Stimulated activated CD8-positive, alpha-beta memory T cell treated with anti-CD3 and anti-CD28 coated beads, Interleukin-7, amount 100 ng/mL, for 24 hours (primary cell): ENCODE measurements around the gene PRKCD.

ENCODE experiments used
- DNase-seq: peaks from one replicate; pipeline ENCODE4 v3.0.0-alpha.2; 2020; ENCODE audit warnings: low read depth

Gene PRKCD

DNA sequence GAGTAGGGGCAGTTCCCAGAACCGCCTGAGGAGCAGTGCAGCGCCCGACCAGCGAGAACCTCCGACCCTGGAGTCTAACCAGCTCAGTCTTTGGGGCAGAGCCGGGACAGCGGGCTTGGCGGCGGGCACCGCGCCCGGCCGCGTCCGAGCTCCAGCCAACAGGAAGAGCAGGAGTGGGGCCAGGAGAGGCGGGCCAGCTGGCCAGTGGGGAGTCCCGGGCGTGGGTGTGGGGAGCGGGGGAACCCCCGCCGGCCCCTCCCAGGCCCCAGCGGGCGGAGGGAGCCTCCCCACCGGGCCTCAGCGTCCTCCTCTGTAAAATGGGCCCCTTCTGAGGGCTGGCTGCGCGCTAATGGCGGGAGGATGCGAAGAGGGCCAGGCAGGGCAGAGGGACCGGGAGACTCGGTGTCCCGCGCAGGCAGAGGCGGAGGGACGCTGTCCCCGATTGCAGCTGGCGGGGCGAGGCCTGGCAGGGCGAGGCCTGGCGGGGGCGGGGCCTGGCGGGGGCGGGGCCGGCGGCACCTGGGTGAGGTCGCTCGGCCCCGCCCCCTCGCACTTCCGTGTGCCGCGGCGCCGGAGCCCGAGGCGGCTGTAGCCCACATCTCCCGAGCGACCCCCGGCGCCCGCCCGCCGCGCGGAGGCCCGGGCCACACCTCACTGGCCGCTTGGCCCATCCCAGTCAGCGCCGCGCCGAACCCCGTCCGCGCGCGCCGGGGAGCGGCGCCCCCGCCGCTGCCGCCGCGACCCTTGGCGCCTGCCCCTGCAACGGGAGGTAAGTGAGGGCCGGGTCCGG is at the start of gene PRKCD:
TSS of gene PRKCD (plus strand) at position 550 of the 790 bp plus-strand sequence. CDS start 17,214 bp downstream, outside the sequence.
- peak; percentile 43 for DNase-seq

DNA sequence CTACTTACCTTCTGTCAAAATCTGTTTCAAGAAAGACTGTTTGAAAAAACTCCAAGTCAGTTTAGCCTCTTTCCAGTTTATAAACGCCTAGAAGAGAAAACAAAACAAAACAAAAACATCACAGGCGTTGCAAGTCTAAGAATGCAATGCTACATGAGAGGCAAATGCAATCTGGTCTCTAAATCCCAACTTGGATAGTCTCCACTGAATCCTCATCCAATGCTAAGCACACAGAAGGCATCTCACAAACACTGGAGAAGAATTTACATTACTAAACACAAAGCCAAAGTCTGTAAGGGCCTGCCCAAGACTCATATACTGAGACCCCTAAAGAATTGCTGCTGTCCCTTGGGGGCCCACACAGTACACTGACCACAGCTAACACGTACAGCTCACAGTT is 49.2 kb upstream of the PRKCD start:
- DNase-seq, result no peak

DNA sequence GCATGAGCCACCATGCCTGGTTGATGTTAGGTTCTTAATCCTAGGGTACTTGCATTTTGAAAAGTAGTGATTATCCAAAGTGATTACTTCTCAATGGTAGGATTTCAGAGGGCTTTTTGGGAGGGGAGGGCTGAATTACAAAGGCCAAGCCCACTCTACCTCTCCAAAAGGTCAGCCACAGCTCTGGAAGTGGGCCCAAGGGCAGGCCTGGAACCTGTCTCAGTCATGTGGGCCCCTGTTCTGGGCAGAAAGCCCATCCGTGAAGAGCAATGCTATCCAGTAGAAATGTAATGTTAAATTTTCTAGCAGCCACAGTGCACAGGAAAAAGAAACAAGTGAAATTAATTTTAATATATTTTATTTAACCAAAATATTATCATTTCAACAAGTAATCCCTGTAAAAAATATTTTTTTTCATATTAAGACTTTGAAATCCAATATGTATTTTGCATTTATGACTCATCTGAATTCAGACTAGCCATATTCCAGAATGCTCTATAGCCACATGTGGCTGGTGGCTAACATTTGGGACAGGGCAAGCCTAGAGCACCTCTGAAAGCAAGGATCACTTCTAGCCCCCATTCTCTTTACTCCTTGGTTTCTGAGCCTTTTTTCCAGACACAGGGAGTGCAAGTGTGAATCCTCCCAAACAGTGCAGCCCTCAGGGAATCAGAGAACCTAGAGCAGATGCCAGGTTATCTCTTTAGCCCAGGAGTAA is 47.6 kb upstream of the PRKCD start:
- no peak for DNase-seq

DNA sequence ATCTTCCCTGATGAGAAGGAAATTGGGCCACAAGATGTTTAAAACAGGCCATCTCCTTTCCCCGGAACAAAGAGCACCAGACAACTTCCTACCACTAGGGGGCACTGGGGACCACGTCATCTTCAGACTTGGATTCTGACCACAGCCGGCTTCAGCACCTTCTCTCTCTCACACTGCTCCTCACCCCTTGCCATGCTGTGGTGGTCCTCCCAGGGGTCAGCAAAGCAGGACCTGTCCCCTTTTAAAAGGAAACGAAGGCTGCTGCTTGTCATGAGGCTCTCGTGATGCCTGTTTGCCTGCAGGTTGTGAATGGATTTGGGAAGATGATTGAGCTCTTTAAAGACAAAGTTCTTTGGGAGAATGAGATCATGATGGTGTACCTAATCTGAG is 47.0 kb upstream of the PRKCD start:
- peak; percentile 63 for DNase-seq

DNA sequence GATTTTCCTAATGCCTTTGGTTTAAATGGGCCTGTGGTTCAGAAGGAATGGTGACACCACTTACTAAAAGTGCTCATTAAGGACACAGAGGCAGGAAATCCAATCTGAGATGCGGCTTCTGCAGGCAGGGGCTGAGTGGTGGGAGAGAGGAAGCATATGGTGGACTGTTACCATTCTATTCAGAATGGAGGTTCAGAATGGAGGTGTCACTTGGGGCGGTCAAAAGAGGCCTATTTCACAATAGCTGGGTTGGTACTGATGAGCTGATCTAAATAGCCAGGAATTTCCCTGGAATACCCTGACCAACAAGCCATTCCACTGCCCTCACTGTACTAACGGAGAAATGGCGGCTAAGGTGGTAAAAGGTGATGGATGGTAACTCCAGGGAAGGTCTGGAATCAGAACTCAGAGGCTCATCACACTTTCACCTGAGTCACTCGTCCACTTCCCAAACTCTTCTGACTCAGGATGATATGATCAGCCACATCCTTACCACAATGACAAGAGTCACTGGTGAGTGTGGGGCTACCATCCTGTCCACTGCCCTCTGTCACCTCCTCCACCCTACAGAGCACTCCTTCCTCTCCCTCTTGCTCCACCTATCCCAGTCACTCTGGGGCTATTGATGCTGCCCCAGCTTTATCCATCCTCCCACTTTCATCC is 46.5 kb upstream of the PRKCD start:
- DNase-seq, result no peak

DNA sequence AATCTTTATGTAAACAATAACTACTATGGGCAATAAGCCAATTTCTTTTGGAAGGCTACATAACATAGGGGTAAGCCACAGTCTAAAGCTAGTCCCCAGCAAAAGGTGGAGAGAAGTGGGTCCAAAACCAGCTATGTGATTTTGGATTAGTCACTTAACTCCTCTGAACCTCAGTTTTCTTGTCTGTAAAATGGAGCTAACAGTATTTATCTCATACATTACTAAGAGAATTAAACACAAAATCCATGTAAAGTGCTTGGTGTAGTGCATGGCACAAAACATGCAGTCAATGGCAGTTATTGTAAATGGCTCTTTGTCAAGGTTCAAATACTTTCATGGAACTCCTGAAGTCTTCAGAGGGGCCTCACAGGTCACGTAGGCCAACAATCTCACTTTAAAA is 44.1 kb upstream of the PRKCD start:
- DNase-seq, result no peak

DNA sequence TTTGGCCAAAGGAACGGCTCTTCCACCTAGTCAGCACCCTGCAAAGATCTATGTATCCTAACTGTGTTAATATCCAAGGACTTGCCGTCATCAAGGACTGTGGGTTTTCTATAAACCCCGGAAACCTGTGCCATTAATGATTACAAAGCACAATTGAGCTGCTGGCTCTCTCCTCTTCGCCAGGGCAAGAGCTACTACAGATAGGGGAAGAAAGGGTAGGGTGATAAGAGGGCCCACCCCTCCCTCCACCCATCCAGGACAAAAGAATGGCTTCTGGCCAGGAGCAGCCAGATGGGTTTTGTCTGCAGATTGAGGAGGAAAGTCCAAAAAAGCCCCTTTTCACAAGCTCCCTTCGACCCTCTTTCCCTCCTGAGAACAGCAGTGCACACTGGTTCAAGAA is 40.7 kb upstream of the PRKCD start:
- no peak for DNase-seq

DNA sequence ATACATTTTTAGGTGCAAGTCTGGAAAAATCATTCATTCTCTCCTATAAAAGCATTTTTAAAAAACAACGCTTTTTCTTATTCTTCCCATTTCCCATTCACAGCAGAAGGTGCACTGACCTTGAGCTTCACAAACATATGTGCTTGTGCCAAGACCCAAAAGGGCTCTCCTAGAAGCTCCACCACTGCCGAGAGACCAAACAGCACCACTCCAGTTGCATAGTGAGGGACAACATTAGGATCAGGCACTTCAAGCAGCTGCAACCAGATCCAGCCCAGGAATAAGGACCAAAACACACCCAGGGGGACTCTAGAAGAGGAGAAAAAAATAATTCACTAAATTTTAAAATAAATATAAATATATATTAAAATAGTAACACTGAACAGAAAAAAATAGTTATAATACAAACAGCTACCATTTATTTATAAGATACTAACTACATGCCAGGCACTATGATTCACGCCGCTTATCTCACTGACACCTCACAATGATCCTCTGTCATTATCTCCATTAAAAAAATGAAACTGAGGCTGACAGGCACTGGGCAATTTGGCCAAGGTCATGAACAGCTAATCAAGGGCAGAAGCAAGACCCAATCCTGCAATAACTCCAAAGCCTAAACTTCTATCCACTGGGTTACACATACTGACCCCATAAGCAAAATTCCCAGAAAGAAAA is 38.6 kb upstream of the PRKCD start:
- no peak for DNase-seq

DNA sequence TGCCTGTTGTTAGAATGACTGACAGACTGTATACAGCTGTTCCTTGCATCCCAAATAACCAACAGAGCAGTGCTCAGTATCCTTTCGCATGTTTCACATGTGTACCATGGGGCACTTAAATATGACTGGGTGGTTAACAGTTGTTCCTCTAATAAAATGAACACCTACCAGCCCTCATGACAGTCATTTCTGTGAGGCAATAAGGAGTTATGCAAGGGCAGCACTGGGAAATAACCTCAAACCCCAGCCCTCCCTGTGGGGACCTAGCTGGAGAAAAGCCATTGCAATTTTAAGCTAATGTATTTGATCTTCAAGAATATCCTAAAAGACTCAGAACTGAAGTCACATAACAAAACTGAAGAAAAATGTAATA is 38.1 kb upstream of the PRKCD start:
- DNase-seq, result no peak

DNA sequence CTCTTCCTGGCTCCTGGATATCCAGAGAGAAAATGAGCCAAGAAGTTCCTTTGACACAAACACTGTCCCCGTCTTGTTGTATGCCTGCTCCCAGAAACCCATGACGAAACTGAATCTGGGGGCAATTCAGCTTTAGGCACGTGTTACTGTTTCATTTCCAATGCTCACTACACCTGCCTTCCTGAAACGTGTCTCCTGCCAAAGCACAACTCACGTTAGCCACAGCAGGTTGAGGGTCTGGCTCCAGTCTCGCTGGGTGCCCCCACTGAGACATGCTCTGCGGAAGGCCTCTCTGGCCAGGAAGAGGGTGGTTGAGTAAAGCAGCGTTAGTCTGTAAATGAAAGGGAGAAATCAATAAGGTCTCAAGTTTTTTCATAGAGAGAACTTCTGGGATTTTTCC is 37.5 kb upstream of the PRKCD start:
- DNase-seq, result no peak

DNA sequence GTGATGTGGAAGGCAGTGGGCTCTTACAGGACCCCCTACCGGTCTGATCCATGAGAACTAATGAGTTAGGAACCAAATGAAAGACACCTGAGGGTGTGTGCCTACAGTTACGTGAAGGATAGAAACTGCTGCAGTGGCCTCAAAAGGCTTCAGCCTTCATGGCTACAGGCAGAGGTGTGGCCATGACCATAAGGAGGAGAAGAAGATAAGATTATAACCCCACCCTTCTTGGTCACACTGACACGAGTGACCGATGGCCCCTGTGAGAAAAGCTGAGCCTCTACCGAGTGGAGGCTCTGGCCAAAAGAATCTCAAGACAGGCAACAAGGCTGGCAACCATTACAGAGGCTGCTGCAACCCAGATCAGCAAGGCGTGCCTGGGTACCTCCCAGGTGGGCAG is 37.1 kb upstream of the PRKCD start:
- DNase-seq, result no peak

DNA sequence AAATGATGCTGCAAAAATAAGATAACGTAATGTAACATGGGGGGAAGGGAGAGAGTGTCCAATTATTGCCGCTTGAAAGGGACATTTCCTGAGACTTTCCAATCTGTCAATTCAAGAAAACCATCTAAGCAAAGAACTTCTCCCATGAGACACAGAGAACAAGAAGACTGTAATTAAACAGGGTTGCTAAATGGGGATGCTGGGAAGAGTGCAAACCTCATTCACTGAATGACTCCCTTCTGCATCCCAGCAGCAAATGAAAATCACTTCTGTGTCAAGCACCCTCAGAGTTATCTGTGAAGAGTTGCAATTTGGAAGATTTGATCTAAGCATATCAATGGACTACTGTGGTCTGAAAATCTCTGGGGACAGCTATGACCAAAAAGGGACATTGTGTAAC is 34.4 kb upstream of the PRKCD start:
- DNase-seq, result no peak

DNA sequence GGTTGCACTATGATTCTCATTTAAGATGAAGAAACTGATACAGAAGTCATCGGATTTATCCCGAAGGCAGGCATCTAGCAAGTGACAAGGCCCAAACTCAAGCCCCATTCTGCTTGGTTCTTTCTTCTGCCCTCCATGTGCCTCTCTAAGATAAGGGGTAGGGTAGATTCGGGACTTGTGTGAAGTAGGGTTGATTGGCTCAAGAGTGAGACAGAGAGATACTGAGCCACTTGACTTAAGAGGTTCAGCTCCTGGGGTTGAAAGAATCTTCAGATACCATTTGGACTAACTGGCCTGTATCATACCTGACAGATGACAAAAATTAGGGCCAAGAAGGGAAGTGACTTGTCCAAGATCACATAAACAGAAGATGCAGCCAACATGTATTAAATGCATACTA is 31.7 kb upstream of the PRKCD start:
- DNase-seq, result no peak

DNA sequence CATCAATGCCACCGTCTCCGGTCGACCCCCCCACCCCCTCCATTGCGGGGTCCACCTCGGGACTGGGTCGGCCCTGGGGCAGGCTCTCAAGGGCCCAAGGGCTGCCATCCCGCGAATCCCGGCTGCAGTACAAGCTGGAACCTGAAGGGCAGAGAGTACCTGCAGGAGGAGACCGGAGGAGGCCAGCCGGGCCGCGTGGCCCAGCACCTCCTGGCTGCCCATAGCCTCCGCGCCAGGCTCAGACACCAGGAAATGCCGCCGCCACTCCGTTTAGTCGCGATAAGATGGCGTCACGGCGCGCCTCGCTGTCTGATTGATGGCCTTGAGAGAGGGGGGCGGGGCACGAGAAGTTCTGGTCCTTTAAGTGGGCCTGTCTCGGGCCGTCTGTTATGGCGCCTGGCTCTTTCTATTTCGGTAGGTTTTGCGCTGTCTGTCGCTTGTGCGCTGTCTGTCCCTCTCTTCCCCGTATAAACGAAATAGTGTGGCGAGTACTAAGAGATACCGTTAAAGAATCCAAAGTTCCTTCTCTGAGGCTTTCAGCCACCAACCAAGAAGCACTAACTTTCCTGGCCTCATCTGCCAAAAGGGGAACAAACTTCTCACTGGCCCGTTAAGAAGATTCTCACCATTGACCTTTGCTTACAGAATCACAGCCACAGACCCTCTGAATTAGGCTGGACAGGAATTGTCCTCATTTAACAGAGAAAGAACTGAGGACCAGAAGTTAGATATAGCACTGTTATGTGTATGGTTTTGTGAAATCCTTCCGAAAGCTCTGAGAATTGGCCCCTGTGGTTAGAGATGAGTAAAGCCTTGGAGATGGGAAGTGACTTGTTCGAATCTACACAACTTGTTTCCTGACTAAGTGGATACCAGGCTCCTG is 30.6 kb upstream of the PRKCD start, which contains the start of gene RFT1:
TSS of gene RFT1 (minus strand) at position 257 of the 883 bp plus-strand sequence. CDS start at position 222, 35 bp downstream.
- DNase-seq, result peak; percentile 98

DNA sequence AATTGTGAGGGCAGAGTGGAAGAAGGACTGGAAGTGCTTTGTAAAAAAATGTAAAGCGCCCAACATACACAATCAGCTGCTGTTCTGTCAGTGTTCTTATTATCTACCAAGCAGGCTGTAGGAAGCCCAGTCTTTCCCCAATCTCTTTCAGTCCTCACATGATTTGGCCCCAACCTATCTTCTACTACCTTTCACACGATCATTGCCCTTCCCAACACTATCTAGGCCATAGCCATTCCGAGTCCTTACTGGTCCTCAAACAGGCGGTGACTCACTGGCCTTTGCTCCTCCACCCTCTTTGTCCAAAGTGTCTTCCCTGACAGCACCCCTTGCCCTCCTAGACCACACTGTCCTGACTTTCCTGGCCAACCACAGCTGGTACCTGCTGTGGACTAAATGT is 29.9 kb upstream of the PRKCD start:
- no peak for DNase-seq

DNA sequence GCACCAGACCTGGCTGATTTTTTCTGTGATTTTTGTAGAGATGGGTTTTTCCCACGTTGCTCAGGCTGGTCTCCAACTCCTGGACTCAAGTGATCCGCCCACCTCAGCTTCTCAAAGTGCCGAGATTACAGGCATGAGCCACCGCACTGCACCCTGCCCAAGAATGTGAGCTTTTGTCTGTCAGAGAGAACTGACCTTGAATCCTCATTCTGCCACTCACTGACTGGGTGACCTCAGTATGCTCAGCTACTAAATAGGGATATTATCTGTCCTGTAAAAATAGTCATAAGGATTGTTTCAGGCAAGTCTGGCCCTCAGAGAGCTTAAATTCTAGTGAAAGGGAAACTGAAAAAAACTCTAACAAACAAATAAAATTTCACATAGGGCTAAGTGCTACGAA is 28.7 kb upstream of the PRKCD start:
- no peak for DNase-seq

DNA sequence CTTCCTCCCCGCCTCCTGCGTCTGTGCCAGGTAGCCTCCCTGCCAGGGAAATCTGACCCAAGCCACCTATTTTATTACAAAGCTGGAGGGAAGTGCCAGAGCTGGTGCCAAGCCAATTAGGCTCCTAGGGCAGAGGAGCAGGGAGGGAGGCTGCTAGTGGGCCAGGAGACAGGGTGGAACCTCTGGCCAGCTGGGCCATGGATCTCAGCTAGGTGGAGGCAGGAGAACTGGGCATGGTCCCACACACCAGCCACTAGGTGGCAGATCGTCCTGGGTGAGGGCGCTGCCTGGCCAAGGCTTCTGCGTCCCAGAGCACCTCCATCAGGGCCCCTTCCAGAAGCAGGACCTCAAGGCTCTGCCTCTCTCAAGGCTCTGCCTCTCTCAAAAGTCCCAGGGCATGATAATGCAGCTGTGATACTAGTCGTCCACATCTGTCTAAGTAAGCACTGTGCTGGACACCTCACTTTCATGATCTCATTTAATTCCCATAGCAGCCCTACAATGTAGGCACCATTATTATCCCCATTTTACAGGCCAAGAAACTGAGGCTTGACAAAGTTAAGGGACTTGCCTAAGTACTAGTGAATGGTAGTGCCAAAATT is 26.3 kb upstream of the PRKCD start:
- peak; percentile 32 for DNase-seq

DNA sequence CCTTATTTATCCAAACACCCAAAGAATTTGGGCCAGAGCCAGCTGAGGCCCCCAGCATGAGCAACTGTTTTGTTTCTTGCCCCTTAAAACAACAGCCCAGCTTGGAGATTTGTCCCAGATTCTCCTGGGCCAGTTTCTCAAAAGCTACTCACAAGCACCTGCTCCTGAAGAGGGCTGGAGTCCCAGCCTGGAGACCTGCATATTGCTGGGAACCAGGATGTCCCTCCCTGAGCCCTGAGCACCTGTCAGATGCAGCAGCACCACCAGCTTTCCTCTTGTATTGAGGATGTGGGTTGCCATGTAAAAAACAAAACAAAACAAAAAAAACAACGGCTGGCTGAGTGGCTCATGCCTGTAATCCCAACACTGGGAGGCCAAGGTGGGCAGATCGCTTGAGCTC is 23.8 kb upstream of the PRKCD start:
- no peak for DNase-seq

DNA sequence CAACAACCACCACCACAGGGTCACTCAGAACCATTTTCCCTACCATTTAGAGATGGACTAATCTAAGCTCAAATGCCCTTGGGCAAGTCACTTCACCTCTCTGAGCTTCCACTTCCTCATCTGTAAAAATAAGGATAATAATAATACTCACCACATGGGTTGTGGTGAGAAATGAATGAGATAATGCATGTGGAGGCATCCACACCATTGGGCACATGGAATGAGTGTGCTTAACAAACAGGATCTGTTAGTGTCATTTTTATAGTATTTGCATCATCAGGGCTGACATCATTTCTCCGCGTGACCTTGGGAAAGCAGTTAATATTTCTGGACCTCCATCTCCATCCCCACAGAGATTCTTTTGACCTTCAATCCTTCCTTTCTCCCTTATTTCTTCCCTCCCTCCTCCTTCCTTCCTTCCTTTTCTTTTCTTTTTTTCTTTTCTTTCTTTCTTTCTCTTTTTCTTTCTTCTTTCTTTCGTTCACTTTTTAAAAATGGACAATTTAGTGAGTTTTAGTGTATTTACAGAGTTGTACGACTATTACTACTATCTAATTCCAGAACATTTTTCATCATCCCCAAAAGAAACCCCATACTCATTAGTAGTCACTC is 23.1 kb upstream of the PRKCD start:
- no peak for DNase-seq
